Measurements from ENCODE around the gene TNF.

The TNF gene

DNA sequence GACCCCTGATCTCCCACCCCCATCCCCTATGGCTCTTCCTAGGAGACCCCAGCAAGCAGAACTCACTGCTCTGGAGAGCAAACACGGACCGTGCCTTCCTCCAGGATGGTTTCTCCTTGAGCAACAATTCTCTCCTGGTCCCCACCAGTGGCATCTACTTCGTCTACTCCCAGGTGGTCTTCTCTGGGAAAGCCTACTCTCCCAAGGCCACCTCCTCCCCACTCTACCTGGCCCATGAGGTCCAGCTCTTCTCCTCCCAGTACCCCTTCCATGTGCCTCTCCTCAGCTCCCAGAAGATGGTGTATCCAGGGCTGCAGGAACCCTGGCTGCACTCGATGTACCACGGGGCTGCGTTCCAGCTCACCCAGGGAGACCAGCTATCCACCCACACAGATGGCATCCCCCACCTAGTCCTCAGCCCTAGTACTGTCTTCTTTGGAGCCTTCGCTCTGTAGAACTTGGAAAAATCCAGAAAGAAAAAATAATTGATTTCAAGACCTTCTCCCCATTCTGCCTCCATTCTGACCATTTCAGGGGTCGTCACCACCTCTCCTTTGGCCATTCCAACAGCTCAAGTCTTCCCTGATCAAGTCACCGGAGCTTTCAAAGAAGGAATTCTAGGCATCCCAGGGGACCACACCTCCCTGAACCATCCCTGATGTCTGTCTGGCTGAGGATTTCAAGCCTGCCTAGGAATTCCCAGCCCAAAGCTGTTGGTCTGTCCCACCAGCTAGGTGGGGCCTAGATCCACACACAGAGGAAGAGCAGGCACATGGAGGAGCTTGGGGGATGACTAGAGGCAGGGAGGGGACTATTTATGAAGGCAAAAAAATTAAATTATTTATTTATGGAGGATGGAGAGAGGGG, 1.9 kb upstream of the TNF start:
- no peak for DNase-seq (ENCODE audit: low read depth)

DNA sequence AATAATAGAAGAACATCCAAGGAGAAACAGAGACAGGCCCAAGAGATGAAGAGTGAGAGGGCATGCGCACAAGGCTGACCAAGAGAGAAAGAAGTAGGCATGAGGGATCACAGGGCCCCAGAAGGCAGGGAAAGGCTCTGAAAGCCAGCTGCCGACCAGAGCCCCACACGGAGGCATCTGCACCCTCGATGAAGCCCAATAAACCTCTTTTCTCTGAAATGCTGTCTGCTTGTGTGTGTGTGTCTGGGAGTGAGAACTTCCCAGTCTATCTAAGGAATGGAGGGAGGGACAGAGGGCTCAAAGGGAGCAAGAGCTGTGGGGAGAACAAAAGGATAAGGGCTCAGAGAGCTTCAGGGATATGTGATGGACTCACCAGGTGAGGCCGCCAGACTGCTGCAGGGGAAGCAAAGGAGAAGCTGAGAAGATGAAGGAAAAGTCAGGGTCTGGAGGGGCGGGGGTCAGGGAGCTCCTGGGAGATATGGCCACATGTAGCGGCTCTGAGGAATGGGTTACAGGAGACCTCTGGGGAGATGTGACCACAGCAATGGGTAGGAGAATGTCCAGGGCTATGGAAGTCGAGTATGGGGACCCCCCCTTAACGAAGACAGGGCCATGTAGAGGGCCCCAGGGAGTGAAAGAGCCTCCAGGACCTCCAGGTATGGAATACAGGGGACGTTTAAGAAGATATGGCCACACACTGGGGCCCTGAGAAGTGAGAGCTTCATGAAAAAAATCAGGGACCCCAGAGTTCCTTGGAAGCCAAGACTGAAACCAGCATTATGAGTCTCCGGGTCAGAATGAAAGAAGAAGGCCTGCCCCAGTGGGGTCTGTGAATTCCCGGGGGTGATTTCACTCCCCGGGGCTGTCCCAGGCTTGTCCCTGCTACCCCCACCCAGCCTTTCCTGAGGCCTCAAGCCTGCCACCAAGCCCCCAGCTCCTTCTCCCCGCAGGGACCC, 981 bp upstream of the TNF start:
- no peak for DNase-seq (ENCODE audit: low read depth)

DNA sequence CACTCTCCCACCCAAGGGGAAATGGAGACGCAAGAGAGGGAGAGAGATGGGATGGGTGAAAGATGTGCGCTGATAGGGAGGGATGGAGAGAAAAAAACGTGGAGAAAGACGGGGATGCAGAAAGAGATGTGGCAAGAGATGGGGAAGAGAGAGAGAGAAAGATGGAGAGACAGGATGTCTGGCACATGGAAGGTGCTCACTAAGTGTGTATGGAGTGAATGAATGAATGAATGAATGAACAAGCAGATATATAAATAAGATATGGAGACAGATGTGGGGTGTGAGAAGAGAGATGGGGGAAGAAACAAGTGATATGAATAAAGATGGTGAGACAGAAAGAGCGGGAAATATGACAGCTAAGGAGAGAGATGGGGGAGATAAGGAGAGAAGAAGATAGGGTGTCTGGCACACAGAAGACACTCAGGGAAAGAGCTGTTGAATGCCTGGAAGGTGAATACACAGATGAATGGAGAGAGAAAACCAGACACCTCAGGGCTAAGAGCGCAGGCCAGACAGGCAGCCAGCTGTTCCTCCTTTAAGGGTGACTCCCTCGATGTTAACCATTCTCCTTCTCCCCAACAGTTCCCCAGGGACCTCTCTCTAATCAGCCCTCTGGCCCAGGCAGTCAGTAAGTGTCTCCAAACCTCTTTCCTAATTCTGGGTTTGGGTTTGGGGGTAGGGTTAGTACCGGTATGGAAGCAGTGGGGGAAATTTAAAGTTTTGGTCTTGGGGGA, 754 bp downstream of the TNF start:
- no peak for DNase-seq (ENCODE audit: low read depth)

DNA sequence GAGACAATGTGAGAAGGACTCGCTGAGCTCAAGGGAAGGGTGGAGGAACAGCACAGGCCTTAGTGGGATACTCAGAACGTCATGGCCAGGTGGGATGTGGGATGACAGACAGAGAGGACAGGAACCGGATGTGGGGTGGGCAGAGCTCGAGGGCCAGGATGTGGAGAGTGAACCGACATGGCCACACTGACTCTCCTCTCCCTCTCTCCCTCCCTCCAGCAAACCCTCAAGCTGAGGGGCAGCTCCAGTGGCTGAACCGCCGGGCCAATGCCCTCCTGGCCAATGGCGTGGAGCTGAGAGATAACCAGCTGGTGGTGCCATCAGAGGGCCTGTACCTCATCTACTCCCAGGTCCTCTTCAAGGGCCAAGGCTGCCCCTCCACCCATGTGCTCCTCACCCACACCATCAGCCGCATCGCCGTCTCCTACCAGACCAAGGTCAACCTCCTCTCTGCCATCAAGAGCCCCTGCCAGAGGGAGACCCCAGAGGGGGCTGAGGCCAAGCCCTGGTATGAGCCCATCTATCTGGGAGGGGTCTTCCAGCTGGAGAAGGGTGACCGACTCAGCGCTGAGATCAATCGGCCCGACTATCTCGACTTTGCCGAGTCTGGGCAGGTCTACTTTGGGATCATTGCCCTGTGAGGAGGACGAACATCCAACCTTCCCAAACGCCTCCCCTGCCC, 1.7 kb downstream of the TNF start:
- no peak for DNase-seq (ENCODE audit: low read depth)

DNA sequence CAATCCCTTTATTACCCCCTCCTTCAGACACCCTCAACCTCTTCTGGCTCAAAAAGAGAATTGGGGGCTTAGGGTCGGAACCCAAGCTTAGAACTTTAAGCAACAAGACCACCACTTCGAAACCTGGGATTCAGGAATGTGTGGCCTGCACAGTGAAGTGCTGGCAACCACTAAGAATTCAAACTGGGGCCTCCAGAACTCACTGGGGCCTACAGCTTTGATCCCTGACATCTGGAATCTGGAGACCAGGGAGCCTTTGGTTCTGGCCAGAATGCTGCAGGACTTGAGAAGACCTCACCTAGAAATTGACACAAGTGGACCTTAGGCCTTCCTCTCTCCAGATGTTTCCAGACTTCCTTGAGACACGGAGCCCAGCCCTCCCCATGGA, 2.2 kb downstream of the TNF start:
- DNase-seq (ENCODE audit: low read depth): no peak

DNA sequence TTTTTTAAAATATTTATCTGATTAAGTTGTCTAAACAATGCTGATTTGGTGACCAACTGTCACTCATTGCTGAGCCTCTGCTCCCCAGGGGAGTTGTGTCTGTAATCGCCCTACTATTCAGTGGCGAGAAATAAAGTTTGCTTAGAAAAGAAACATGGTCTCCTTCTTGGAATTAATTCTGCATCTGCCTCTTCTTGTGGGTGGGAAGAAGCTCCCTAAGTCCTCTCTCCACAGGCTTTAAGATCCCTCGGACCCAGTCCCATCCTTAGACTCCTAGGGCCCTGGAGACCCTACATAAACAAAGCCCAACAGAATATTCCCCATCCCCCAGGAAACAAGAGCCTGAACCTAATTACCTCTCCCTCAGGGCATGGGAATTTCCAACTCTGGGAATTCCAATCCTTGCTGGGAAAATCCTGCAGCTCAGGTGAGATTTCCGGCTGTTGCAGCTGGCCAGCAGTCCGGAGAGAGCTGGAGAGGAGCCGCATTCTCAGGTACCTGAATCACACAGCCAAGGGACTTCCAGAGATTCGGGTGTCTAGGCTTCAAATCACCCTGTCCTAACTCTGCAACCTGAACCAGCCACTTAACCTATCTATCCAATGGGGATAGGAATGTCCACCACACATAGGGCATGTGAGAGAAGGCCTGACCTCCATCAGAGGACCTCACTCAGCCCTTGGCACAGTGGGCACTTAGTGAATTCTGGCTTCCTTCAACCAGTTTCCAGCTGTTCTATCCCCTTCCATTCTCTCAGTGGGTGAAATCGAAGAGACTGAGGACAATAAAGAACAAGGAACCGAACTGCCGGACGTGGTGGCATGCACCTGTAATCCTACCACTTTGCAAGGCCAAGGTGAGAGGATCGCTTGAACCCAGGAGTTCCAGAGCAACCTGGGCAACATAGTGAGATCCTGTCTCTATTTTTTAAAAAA, 3.1 kb downstream of the TNF start:
- DNase-seq (ENCODE audit: low read depth): no peak

DNA sequence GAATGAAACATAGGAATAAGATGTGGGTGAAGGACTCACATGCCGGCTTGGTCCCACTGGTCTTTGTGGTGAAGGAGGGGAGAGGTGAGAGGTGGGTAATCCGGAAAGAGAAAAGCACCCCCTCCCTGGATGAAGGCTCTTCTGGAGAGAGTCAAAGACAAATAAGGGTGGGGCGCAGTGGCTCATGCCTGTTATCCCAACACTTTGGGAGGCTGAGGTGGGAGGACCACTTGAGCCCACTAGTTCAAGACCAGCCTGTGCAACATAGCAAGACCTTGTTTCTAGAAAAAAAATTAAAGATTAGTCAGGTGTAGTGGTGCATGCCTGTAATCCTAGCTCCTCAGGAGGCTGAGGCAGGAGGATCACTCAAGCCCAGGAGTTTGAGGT, 3.7 kb downstream of the TNF start:
- DNase-seq (ENCODE audit: low read depth): no peak

DNA sequence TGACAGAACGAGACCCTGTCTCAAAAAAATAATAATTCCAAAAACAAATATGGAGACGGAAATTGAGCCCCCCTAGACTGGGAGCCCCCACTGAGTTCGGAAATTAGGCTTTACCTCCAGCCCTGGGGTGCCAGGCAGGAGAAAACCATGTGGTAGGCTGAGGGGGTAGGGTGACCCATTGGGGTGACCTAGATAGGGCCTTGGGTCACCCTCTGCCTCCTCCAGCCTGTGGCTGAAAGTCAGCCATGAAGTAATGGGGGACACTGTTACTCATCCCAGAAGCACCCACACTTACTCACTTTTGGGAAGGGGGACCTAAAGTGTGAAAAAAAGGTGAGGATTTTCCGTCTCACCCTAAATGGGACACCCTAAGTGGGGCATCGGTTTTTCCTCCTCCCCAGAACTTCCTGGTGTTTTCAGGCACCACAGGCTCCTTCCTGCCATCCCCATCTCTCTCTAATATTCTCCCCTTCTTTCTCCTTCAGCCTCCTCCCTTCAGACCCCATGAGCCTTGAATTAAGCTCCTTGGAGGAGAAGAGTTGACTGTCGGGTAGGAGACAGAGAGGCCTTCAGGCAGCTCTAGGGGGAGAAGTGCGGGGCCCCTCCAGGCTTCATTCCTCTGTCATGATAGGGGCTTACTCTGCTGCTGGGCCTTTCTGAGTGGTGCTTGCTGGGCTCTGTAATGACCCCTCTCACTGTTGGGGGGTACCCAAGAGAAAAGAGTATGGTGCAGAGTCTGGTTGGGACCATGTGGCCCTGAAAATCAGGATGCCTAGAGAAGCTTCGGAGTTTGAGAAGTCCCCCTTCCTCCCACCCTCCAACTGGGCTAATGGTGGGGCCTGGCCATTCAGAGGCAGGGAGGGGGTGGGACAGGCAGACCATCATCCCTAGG, 4.4 kb downstream of the TNF start:
- no peak for DNase-seq (ENCODE audit: low read depth)

DNA sequence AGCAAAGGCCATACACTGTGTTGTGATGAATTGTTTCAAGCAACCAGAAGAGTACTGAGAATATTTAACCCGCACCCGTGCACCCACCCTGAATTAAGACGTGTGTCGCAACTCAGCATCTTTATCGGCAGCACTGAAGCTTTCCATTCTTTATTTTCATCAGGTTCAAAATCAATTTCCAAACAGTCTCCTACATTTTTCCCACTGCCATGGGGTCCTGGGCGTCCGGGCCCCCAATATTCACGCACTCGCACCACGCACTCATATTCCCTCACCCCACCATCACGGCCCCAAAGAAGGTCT, 5.0 kb downstream of the TNF start:
- no peak for DNase-seq (ENCODE audit: low read depth)

DNA sequence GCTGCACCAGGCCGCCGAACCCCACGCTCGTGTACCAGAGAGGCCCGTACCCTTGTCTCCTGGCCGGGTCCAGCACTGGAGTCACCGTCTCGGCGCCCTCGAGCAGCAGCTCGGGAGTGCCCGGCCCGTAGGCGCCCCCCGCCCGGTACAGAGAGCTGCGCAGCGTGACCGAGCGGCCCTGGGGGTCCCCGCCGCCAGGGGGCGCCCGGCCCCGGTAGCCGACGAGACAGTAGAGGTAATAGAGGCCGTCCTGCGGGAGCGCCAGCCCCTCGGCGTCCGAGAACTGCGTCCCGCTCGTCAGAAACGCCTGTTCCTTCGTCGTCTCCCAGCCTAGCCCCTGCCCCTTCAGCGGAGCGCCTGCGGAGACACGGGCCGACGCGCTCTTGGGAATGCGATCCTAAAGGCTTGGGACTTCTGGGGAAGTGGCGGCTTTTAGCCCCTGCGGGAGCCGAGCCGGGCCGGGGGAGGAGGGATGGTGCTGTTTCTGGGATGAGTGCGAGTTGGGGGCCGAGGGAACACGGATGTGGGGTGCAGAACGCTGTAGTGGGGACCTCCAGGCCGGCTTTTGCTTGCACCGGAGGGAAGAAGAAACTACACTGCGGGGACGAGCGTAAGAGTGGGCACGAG, 5.6 kb downstream of the TNF start:
- peak; percentile 80 for DNase-seq (ENCODE audit: low read depth)

DNA sequence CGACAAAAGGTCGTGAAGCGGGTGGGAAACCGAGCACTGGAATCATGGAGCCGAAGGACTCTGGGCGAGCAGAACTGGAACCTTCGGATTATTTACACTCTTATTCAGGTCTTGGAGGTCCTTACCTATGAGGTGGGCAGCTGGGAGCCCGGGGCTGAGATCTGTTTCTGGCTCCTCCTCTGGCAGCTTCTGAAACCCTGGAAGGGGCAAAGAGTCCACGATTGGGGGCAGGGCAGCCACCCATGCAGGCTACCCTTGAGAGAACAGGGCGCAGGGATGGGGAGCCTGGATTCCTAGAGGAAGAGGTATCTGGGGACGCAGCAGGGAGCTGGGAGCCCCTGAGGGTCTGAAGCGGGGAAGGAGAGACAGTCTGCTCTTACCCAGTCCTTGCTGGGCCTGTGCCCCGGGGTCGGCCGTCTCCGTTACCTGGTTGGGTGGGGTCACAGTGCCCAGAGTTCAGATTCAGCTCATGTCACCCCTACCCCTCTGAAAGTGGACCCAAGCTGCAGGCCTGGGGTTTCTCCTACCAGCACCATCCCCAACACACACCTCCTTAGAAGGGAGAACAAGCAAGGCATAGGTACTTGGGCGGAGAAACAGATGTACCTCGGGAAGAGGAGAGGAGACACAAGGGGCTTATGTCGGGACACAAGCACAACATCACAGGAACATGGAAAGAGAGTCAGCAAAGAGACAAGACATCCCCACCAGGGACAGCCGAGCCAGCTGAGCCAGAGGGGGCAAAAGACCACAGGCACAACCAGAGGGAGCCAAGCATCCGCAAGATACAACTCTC, 6.3 kb downstream of the TNF start:
- no peak for DNase-seq (ENCODE audit: low read depth)

DNA sequence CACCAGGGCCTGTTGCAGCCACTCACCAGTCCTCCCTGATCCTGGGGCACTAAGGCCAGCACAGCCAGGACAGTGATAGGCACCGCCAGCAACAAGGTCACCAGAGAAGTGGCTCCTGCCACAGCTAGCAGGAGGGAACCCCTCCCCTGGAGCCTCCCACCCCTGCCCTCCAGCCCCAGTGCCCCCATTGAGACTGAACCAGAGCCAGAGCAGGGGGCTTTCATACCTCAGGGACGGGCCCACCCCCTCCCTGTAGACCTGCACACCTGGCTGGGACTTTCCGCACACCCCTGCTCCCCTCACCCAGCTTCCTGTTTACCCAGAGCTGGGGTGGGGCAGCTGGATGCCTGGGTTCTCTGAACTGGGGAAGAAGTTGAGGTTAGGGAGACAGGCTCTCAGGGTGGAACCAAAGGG, 6.9 kb downstream of the TNF start, which contains the start of gene LTB:
Gene LTB (minus strand): TSS at position 195 of the 414 bp plus-strand sequence. CDS start 7 bp downstream, at position 188.
- no peak for DNase-seq (ENCODE audit: low read depth)

DNA sequence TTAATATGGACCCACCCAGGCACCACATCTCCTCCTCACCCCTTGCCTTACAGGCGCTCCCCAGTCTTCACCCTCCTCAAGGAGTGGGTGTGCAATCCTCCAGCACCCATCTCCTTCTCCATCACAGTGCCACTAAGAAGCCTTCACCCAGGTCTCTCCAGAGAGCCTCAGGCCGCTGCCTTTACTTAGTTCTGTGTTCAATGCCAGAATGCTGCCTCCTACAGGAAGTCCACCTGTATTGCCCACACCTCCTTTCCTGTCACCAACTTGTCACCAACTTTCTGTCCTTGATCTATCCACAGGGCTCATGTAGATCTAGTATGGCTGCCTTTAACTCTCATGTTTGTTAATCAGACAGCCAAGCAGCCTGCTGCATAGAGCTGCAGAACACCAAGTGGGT, 10.1 kb downstream of the TNF start:
- no peak for DNase-seq (ENCODE audit: low read depth)

DNA sequence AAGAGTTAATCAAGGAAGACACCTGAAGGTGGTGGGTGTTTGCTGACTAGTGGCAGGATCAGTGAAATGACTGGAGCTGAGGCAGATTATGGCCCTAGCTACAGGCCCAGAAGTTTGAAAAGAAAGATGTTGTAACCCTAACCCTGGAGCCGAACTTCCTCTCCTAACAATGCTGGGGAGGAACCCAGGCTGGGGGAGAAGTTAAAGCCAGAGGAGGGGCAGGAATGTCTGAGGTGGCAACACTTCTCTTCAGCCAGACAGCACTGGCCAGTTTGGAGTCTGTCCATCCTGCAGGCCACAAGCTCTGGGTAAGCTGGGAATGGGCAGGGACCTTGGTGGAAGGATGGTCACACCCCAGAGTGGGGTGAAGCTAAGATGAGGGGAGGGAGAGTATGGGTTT, 10.6 kb downstream of the TNF start, which contains the start of gene LST1:
Gene LST1 (plus strand): TSS at position 270 of the 400 bp plus-strand sequence. CDS start 1,023 bp downstream, outside the sequence.
- DNase-seq (ENCODE audit: low read depth): no peak

DNA sequence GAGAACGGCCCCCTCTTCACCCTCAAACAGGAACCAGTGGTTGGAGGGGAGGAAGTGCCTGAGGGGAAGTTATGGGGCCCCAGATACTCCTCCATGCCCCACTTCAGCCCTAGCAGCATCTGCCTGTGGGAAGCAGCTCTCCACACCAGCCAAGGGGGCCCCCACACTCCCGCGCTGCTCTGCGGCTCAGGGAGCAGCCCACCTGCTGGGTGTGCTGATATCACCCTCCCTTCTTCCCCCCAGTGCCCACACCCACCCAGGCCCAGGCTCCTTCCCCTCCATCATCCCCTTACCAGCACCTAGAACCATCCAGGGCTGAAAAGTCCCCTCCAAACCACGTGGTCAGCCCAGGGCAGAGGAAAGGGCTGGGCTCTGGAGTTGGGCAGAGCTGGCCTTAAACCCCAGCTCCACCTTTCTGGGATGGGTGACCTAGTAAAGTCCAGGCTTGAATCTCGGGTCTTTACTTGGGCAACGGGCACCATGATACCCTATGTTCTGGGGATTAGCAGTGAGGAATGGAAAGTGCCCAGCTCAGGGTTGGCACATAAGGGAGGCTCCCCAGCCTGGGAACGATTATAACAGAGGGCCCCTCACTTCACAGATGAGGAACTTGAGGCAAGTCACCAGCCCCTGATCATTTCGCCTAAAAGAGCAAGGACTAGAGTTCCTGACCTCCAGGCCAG, 11.4 kb downstream of the TNF start:
- no peak for DNase-seq (ENCODE audit: low read depth)

DNA sequence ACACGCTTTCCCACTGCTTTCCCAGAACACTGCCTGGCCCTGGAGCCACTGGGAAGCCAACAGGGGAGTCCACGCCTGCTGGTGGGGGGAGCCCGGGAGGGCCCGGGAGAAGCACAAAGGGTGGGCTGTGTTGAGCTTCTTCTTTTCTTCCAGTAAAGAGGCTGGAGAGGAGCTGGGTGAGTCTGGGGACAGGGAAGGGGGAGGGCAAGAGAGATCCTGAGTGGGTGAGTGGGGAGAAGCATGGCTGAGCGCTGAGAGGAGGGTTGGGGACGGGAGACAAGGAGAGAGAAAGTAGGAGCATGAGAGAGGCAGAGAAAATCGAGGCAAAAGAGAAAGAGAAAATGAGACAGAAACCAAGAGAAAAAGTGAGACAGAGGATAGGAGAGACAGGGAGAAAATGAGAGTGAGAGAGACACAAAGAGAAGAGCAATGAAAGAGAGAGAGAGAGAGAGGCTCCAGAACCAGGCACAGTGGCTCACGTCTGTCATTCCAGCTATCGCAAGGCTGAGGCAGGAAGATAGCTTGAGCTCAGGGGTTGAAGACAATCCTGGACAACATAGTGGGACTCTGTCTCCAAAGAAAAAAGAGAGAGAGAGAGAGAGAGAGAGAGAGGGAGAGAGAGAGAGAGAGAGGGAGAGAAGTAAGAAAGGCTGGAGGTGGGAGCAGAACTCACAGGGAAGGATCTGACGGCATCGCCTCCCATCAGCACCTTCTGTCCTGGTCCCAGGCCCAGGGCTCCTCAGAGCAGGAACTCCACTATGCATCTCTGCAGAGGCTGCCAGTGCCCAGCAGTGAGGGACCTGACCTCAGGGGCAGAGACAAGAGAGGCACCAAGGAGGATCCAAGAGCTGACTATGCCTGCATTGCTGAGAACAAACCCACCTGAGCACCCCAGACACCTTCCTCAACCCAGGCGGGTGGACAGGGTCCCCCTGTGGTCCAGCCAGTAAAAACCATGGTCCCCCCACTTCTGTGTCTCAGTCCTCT, 12.7 kb downstream of the TNF start:
- no peak for DNase-seq (ENCODE audit: low read depth)

Measured in stimulated activated CD8-positive, alpha-beta memory T cell treated with anti-CD3 and anti-CD28 coated beads, Interleukin-12 subunit alpha, Interleukin-12 subunit beta, amount 100 ng/mL, for 4 hours (primary cell).